ENCODE results near the gene NKAIN1.

Gene NKAIN1

DNA sequence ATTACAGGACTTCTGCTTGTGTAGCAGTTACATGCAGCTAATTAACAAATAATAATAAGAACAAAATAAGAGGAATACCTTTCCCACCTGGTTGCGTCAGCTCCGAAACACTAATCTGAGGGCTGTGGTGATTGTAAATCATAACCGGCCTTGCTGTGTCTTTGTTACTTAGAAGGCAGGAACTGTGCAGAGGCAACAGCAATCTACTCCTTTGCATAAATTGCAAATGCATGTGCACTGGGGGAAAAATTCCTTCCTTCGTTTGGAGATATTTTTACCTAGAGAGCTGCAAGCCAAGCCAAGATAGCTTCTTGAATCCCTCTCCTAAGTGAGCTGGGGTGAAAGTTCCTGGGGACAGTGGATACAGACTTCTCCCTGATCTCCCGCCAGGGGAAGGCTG, 46.0 kb downstream of the NKAIN1 start:
- no peak overlapping the region for H3K4me2 ChIP-seq
- H3K4me3 ChIP-seq (IDR thresholded peaks at IDR 0.05; ENCODE audit: insufficient read depth, low read depth, low read length), result no peak overlapping the region
- H3K36me3 ChIP-seq (ENCODE audit: insufficient read depth), result no peaks in the 10 kb centered on the region
- H3K27me3 ChIP-seq (ENCODE audit: insufficient read depth, low read depth), result no peaks in the 10 kb centered on the region
- TF ChIP-seq, protein P1, sequence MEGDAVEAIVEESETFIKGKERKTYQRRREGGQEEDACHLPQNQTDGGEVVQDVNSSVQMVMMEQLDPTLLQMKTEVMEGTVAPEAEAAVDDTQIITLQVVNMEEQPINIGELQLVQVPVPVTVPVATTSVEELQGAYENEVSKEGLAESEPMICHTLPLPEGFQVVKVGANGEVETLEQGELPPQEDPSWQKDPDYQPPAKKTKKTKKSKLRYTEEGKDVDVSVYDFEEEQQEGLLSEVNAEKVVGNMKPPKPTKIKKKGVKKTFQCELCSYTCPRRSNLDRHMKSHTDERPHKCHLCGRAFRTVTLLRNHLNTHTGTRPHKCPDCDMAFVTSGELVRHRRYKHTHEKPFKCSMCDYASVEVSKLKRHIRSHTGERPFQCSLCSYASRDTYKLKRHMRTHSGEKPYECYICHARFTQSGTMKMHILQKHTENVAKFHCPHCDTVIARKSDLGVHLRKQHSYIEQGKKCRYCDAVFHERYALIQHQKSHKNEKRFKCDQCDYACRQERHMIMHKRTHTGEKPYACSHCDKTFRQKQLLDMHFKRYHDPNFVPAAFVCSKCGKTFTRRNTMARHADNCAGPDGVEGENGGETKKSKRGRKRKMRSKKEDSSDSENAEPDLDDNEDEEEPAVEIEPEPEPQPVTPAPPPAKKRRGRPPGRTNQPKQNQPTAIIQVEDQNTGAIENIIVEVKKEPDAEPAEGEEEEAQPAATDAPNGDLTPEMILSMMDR (conservative IDR thresholded peaks at IDR 0.05; ENCODE audit: low read depth, low read length), result no peak
- H3K79me2 ChIP-seq (ENCODE audit: insufficient read depth, low read depth), result no peaks in the 10 kb centered on the region
- no peak overlapping the region for H3K27ac ChIP-seq
- no peak overlapping the region for H3K9ac ChIP-seq
- H3K4me1 ChIP-seq (ENCODE audit: low read depth, poor library complexity, severe bottlenecking), result no peaks in the 10 kb centered on the region
- H2AFZ ChIP-seq (ENCODE audit: low read depth), result no peak overlapping the region
- H4K20me1 ChIP-seq (ENCODE audit: insufficient read depth), result no peaks in the 10 kb centered on the region

DNA sequence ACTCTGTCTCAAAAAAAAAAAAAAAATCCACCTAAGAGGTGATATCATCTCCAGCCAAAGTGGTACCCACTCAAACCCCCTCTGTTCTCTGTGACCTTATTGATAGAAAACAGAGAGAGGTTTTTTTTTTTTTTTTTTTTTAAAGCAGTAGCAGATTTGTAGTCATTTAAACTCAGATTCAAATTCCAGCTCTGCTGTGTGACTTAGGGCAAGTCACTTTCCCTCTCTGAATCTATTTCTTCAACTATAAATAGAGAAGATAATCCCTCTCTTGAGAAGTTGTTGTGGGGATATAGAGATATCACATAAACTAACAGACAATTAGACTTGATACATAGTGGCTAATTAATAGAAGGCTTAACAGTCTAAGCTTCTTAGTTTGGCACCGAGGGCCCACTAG, 48.4 kb downstream of the NKAIN1 start:
- Histone ChIP-seq H3K36me3 (ENCODE audit: insufficient read depth) (no peaks in the 10 kb centered on the region), H3K27ac (no peak overlapping the region), H3K9ac (no peak overlapping the region), H2AFZ (ENCODE audit: low read depth) (no peak overlapping the region), H3K4me2 (no peak overlapping the region), H3K4me1 (ENCODE audit: low read depth, poor library complexity, severe bottlenecking) (no peaks in the 10 kb centered on the region), H3K4me3 (IDR thresholded peaks at IDR 0.05; ENCODE audit: insufficient read depth, low read depth, low read length) (no peak overlapping the region), H3K27me3 (ENCODE audit: insufficient read depth, low read depth) (peaks cover 12% of the 10 kb centered on the region; the same call in 1 of the 2 replicates), H4K20me1 (ENCODE audit: insufficient read depth) (no peaks in the 10 kb centered on the region), H3K79me2 (ENCODE audit: insufficient read depth, low read depth) (no peaks in the 10 kb centered on the region)
- TF ChIP-seq, protein P1 (conservative IDR thresholded peaks at IDR 0.05; ENCODE audit: low read depth, low read length), result no peak

GRCh38 chr1:31189696-31190674, 49.7 kb downstream of the NKAIN1 start:
- Histone ChIP-seq H3K4me3 (IDR thresholded peaks at IDR 0.05; ENCODE audit: insufficient read depth, low read depth, low read length) (no peak overlapping the region), H3K9ac (no peak overlapping the region)

GRCh38 chr1:31183927-31184554, 55.6 kb downstream of the NKAIN1 start:
- Histone ChIP-seq H3K27me3 (ENCODE audit: insufficient read depth, low read depth) (peaks cover 23% of the 10 kb centered on the region), H4K20me1 (ENCODE audit: insufficient read depth) (no peaks in the 10 kb centered on the region), H3K9ac (no peak overlapping the region), H3K4me1 (ENCODE audit: low read depth, poor library complexity, severe bottlenecking) (peaks cover 4% of the 10 kb centered on the region), H2AFZ (ENCODE audit: low read depth) (no peak overlapping the region), H3K36me3 (ENCODE audit: insufficient read depth) (no peaks in the 10 kb centered on the region), H3K79me2 (ENCODE audit: insufficient read depth, low read depth) (no peaks in the 10 kb centered on the region), H3K27ac (no peak overlapping the region), H3K4me3 (IDR thresholded peaks at IDR 0.05; ENCODE audit: insufficient read depth, low read depth, low read length) (no peak overlapping the region), H3K4me2 (no peak overlapping the region)
- TF ChIP-seq, protein P1 (conservative IDR thresholded peaks at IDR 0.05; ENCODE audit: low read depth, low read length), result peak; percentile 83

More at GRCh38 chr1:31189696-31190674, 49.7 kb downstream of the NKAIN1 start:
- no peaks in the 10 kb centered on the region for H3K79me2 ChIP-seq (ENCODE audit: insufficient read depth, low read depth)
- H2AFZ ChIP-seq (ENCODE audit: low read depth), result no peak overlapping the region
- H3K36me3 ChIP-seq (ENCODE audit: insufficient read depth), result no peaks in the 10 kb centered on the region
- no peak overlapping the region for H3K4me2 ChIP-seq
- peaks cover 12% of the 10 kb centered on the region; the same call in 1 of the 2 replicates for H3K27me3 ChIP-seq (ENCODE audit: insufficient read depth, low read depth)
- no peaks in the 10 kb centered on the region for H3K4me1 ChIP-seq (ENCODE audit: low read depth, poor library complexity, severe bottlenecking)
- H3K27ac ChIP-seq, result no peak overlapping the region
- TF ChIP-seq, protein P1 (conservative IDR thresholded peaks at IDR 0.05; ENCODE audit: low read depth, low read length), result no peak
- H4K20me1 ChIP-seq (ENCODE audit: insufficient read depth), result no peaks in the 10 kb centered on the region
